IPS-11a (cell line): ENCODE results near the gene EP400.

Experiments
- H3K4me3 ChIP-seq: one replicate; pipeline ENCODE4 v1.5.1; 2013; ENCODE audit warnings: low read depth, low read length, control low read depth

Gene EP400

GRCh38 chr12:132111654-132112304, 162.0 kb downstream of the EP400 start:
- H3K4me3 ChIP-seq: no peak overlapping the region

GRCh38 chr12:132114667-132115066, 164.9 kb downstream of the EP400 start:
- no peak overlapping the region for H3K4me3 ChIP-seq

GRCh38 chr12:132115500-132115899, 165.8 kb downstream of the EP400 start:
- H3K4me3 ChIP-seq: no peak overlapping the region

- H3K4me3 ChIP-seq: no peak overlapping the region
Observed at GRCh38 chr12:132116709-132117557, 167.2 kb downstream of the EP400 start.

- no peak overlapping the region for H3K4me3 ChIP-seq
Observed at GRCh38 chr12:132117558-132117875, 167.8 kb downstream of the EP400 start.

- no peak overlapping the region for H3K4me3 ChIP-seq
Observed at GRCh38 chr12:132118876-132119275, 169.1 kb downstream of the EP400 start.

- H3K4me3 ChIP-seq: no peak overlapping the region
Observed at GRCh38 chr12:132121283-132121682, 171.5 kb downstream of the EP400 start.

- no peak overlapping the region for H3K4me3 ChIP-seq
Observed at GRCh38 chr12:132123970-132124765, 174.4 kb downstream of the EP400 start.

GRCh38 chr12:132124766-132125425, 175.2 kb downstream of the EP400 start:
- no peak overlapping the region for H3K4me3 ChIP-seq

GRCh38 chr12:132125736-132126135, 176.0 kb downstream of the EP400 start:
- no peak overlapping the region for H3K4me3 ChIP-seq

- H3K4me3 ChIP-seq: no peak overlapping the region
Observed at GRCh38 chr12:132127041-132127440, 177.3 kb downstream of the EP400 start.

GRCh38 chr12:132129007-132129406, 179.3 kb downstream of the EP400 start:
- no peak overlapping the region for H3K4me3 ChIP-seq

- H3K4me3 ChIP-seq: no peak overlapping the region
Observed at GRCh38 chr12:132130690-132131089, 180.9 kb downstream of the EP400 start.
